Endothelial cell of umbilical vein (primary cell): ENCODE results near the gene ZNF792. TPM values are rescaled to one million over a fixed set of nuclear protein-coding genes. Genes with fewer than 3 reads are reported as not detected.
A peak's percentile ranks its signal among the peaks of the same experiment; 100 is the strongest.
"Not testable (repeated sequence)": the region's sequence is repeated elsewhere in the genome, so short reads cannot be mapped to it uniquely, and the experiment has no call there.

Experiments
- BruUV-seq: library from RNA; stranded (reverse); fragments of 400-500 nt; replicated peaks from 2 replicates; lab custom pipeline; 2021; lab: Mats Ljungman, UMichigan
- CTCF ChIA-PET: fragments of 300-600, 350-600 bp; sonication (Branson Sonifier 250); formaldehyde crosslinking; loops from one replicate; lab custom pipeline; 2021; ENCODE audit warnings: antibody characterized with exemption, inconsistent platforms; lab: Charles Lee
- POLR2A ChIA-PET: fragments of 300-600, 350-600 bp; sonication (Branson Sonifier 250); formaldehyde crosslinking; loops from one replicate; lab custom pipeline; 2021; ENCODE audit warnings: antibody characterized with exemption, inconsistent platforms; lab: Charles Lee
- DNase-seq: peaks from one replicate; pipeline ENCODE4 v3.0.0-alpha.2; 2011; ENCODE audit warnings: low read depth, low spot score
- FAIRE-seq: peaks from 2 replicates; lab custom pipeline; 2011; peaks lifted over from hg19 to GRCh38; lab: Jason Lieb, UNC
- H2AFZ ChIP-seq: 2 replicates; pipeline ENCODE4 v1.6.0; 2012; ENCODE audit warnings: low read depth, low read length, control low read depth, inconsistent platforms
- H3K27ac ChIP-seq: 2 replicates; pipeline ENCODE4 v1.5.1; 2011; ENCODE audit warnings: low read depth, mild to moderate bottlenecking, control low read depth, low read length, moderate library complexity; ENCODE audit not compliant: insufficient read depth
- H3K27me3 ChIP-seq, 2 experiments: 2 replicates each; pipeline versions ENCODE4 v1.6.0 to v1.6.1; 2011; ENCODE audit warnings: low read length in 2 of 2, mixed read lengths in 1 of 2; ENCODE audit not compliant: control insufficient read depth in 2 of 2, insufficient read depth in 2 of 2
- H3K36me3 ChIP-seq, 2 experiments: 2 replicates in 1 of 2; 3 replicates in 1 of 2; pipeline ENCODE4 v1.5.1; 2011; ENCODE audit warnings: low read length in 2 of 2, mild to moderate bottlenecking in 1 of 2, moderate library complexity in 1 of 2; ENCODE audit not compliant: control insufficient read depth in 2 of 2, insufficient read depth in 2 of 2; ENCODE audit errors: extremely low read depth in 1 of 2
- H3K4me1 ChIP-seq: 3 replicates; pipeline ENCODE4 v1.5.1; 2011; ENCODE audit warnings: mild to moderate bottlenecking, low read length; ENCODE audit not compliant: control insufficient read depth, insufficient read depth; ENCODE audit errors: extremely low read depth
- H3K4me2 ChIP-seq: 2 replicates; pipeline ENCODE4 v1.6.1; 2011; ENCODE audit warnings: low read length, control low read depth, mixed read lengths; ENCODE audit not compliant: insufficient read depth
- H3K4me3 ChIP-seq, 3 experiments: fragments of 200-600 bp in 1 of 3; sonication (generic), shearing (Covaris generic) in 1 of 3; replicated peaks in 1 of 3; 2 replicates each; pipeline ENCODE4 v1.5.1; 2011 to 2016; ENCODE audit warnings: control low read depth in 3 of 3, low read length in 3 of 3, mild to moderate bottlenecking in 2 of 3, inconsistent platforms in 1 of 3, low read depth in 1 of 3, moderate library complexity in 1 of 3; ENCODE audit not compliant: insufficient read depth in 1 of 3
- H3K79me2 ChIP-seq: 2 replicates; pipeline ENCODE4 v1.6.0; 2012; ENCODE audit warnings: low read length, inconsistent platforms; ENCODE audit not compliant: control insufficient read depth, insufficient read depth
- H3K9ac ChIP-seq: replicated peaks from 2 replicates; pipeline ENCODE3; 2011; ENCODE audit warnings: low read length, control low read depth; ENCODE audit not compliant: insufficient read depth; ENCODE audit errors: extremely low read depth
- H3K9me1 ChIP-seq: replicated peaks from 3 replicates; pipeline ENCODE4 v1.6.0; 2011; ENCODE audit warnings: mild to moderate bottlenecking, low read length; ENCODE audit not compliant: control insufficient read depth, insufficient read depth; ENCODE audit errors: extremely low read depth
- H3K9me3 ChIP-seq: replicated peaks from 2 replicates; pipeline ENCODE4 v1.5.1; 2012; ENCODE audit warnings: low read length, inconsistent platforms; ENCODE audit not compliant: control insufficient read depth, insufficient read depth
- H4K20me1 ChIP-seq: replicated peaks from 2 replicates; pipeline ENCODE3; 2011; ENCODE audit warnings: mild to moderate bottlenecking, low read length; ENCODE audit not compliant: control insufficient read depth, insufficient read depth; ENCODE audit errors: extremely low read depth
- CTCF ChIP-seq, 2 donors: IDR thresholded peaks; 1 replicate in 1 of 2; 2 replicates in 1 of 2; pipeline ENCODE4 v1.5.1; 2011; ENCODE audit warnings: low read length in 2 of 2, mild to moderate bottlenecking in 2 of 2, moderate library complexity in 2 of 2, control low read depth in 1 of 2, inconsistent platforms in 1 of 2, low read depth in 1 of 2; ENCODE audit not compliant: insufficient read depth in 1 of 2; ENCODE audit errors: extremely low read depth in 1 of 2
- EZH2 ChIP-seq: IDR thresholded peaks from 2 replicates; pipeline ENCODE4 v1.6.1; 2012; ENCODE audit warnings: borderline replicate concordance, low read depth, mild to moderate bottlenecking, moderate library complexity, low read length, inconsistent platforms; ENCODE audit not compliant: severe bottlenecking
- FOS ChIP-seq: IDR thresholded peaks from 2 replicates; pipeline ENCODE4 v1.6.1; 2011; ENCODE audit warnings: mild to moderate bottlenecking, low read length, moderate library complexity, borderline replicate concordance; ENCODE audit not compliant: insufficient read depth
- GATA2 ChIP-seq: IDR thresholded peaks from 2 replicates; pipeline ENCODE4 v1.7.0; 2011; ENCODE audit warnings: low read depth, mild to moderate bottlenecking, moderate library complexity, mixed read lengths, low read length; ENCODE audit not compliant: insufficient read length, insufficient read depth
- JUN ChIP-seq: IDR thresholded peaks from 2 replicates; pipeline ENCODE4 v1.6.1; 2011; ENCODE audit warnings: borderline replicate concordance, low read depth; ENCODE audit not compliant: insufficient read length, insufficient read depth
- MAX ChIP-seq: IDR thresholded peaks from 2 replicates; pipeline ENCODE4 v1.6.1; 2011; ENCODE audit not compliant: insufficient read depth, insufficient read length
- MYC ChIP-seq: IDR thresholded peaks from one replicate; pipeline ENCODE4 v1.6.1; 2011; ENCODE audit warnings: mild to moderate bottlenecking, low read depth, low read length
- POLR2A ChIP-seq: IDR thresholded peaks from 2 replicates; pipeline ENCODE4 v1.6.1; 2012; ENCODE audit warnings: low read depth, mild to moderate bottlenecking, control low read depth, low read length
- POLR2AphosphoS5 ChIP-seq: IDR thresholded peaks from 2 replicates; pipeline ENCODE4 v1.6.1; 2012; ENCODE audit warnings: low read depth, mild to moderate bottlenecking, control low read depth, low read length, moderate library complexity; ENCODE audit not compliant: insufficient read depth
- dilution Hi-C: fragments of 300-500 bp; cut with MboI; formaldehyde crosslinking; loops from one replicate; pipeline ENCODE4 v1.15.0; 2019; ENCODE audit warnings: low sequenced_read_pairs; ENCODE audit not compliant: extremely low pct_ligation_motif_present
- intact Hi-C: fragments of 100-400 bp; cut with micrococcal nuclease; formaldehyde crosslinking; loops from one replicate; pipeline ENCODE4 v1.10.0; 2022
- polyA plus RNA-seq, 4 experiments: library from polyadenylated mRNA; depleted of rRNA in 3 of 4; stranded (reverse) in 3 of 4; unstranded in 1 of 4; fragments of >200 nt; gene quantifications; 2 replicates each; pipeline versions ENCODE4 v1.2.1 to v1.2.3, GENCODE V29; 2011 to 2012; ENCODE audit warnings: missing spikeins in 1 of 4
- total RNA-seq: library from RNA; stranded (reverse); gene quantifications from 2 replicates; pipeline ENCODE4 v1.2.3, GENCODE V29; 2021

Gene ZNF792
- total and polyA plus RNA-seq, 2 donors (not counting 3 experiments of a cell fraction or from before 2014, with no cell fraction given): 11.3 to 19.8 TPM

GRCh38 chr19:35006007-35006341 lies 41.9 kb upstream of the ZNF792 start:
- H2AFZ ChIP-seq, H3K9ac ChIP-seq, H3K9me3 ChIP-seq, BruUV-seq, H3K27me3 ChIP-seq, dilution Hi-C loops, H3K4me3 ChIP-seq, DNase-seq, POLR2A ChIA-PET, FAIRE-seq, H3K9me1 ChIP-seq, H4K20me1 ChIP-seq: not testable (repeated sequence)
- H3K4me2 ChIP-seq: peak overlapping the region; percentile 29
- peaks cover 50% of the 10 kb centered on the region for H3K79me2 ChIP-seq
- H3K4me1 ChIP-seq: peaks cover 48% of the 10 kb centered on the region
- intact Hi-C loops: loop anchor here (10.0 kb wide), 1 partner anchor 81 kb away; the partner anchor contains the start of gene ZNF30
- peaks cover 11 to 20% of the 10 kb centered on the region in 2 experiments for H3K36me3 ChIP-seq
- H3K27ac ChIP-seq: peak overlapping the region; percentile 51
- CTCF ChIA-PET: interaction anchor here (0.9 to 9.9 kb wide), 8 partner anchors 11 to 61 kb away, joined by 3 to 129 read pairs (median 5); partner anchors contain the start of gene SCN1B

- DNase-seq (no peak), FAIRE-seq (no peak)
- Histone ChIP-seq H3K9me3 (no peaks in the 10 kb centered on the region), H3K27ac (peak overlapping the region; percentile 51), H2AFZ (no peak overlapping the region), H3K4me3 (no peak overlapping the region), H3K27me3 (no peaks in the 10 kb centered on the region), H3K4me1 (peaks cover 48% of the 10 kb centered on the region), H3K9me1 (no peaks in the 10 kb centered on the region), H4K20me1 (no peaks in the 10 kb centered on the region), H3K36me3 (peaks cover 11 to 17% of the 10 kb centered on the region in 2 experiments), H3K9ac (no peak overlapping the region), H3K79me2 (peaks cover 54% of the 10 kb centered on the region), H3K4me2 (no peak overlapping the region)
- dilution Hi-C loops (no loop called here), intact Hi-C loops (loop anchor here (10.0 kb wide), 1 partner anchor 81 kb away; the partner anchor contains the start of gene ZNF30)
- BruUV-seq: no TSS peak
- no peak for TF ChIP-seq CTCF (IDR thresholded peaks at IDR 0.05; ENCODE audit: extremely low read depth in 1 of 2, insufficient read depth in 1 of 2, low read depth in 1 of 2, low read length in 2 of 2)
- TF ChIP-seq EZH2: no peak
- TF ChIP-seq MAX: no peak
- TF ChIP-seq JUN: no peak
- no peak for TF ChIP-seq MYC
- no peak for TF ChIP-seq FOS
- TF ChIP-seq GATA2: no peak
- no peak for TF ChIP-seq POLR2A
- no peak for TF ChIP-seq POLR2AphosphoS5
- POLR2A ChIA-PET: no interaction called here
- CTCF ChIA-PET: interaction anchor here (1.0 to 9.9 kb wide), 4 partner anchors 10 to 31 kb away, joined by 4 to 129 read pairs (median 6); partner anchors contain the start of gene SCN1B
Observed at GRCh38 chr19:35005256-35005977, 41.4 kb upstream of the ZNF792 start.
